ENCODE data around the gene ADNP. TPM values are rescaled to one million over a fixed set of nuclear protein-coding genes. Genes with fewer than 3 reads are reported as not detected.

The ADNP gene
- total and polyA plus RNA-seq, 2 of the 4 experiments (the other 2 are of a cell fraction): 23.3 to 24.8 TPM

- Histone ChIP-seq H3K56ac (ENCODE audit: extremely low read depth, insufficient read depth, low read length) (no peak overlapping the region), H2AK5ac (ENCODE audit: low read depth, low read length) (peak overlapping the region; percentile 67), H3K4me1 (ENCODE audit: control insufficient read depth, insufficient read depth, low read length) (peaks cover 10% of the 10 kb centered on the region), H3K27ac (ENCODE audit: insufficient read depth, low read length) (no peak overlapping the region; the same call in 1 of the 2 replicates), H3K4me2 (ENCODE audit: low read depth, low read length) (peak overlapping the region; percentile 89), H2AFZ (replicated peaks; ENCODE audit: low read length, poor library complexity) (peak overlapping the region; percentile 97), H3K79me1 (ENCODE audit: low read depth in 1 of 2, low read length in 2 of 2) (peaks cover 10 to 50% of the 10 kb centered on the region in 2 experiments; a peak in 3 of 4 replicates), H3K27me3 (ENCODE audit: control insufficient read depth, insufficient read depth, low read length) (no peaks in the 10 kb centered on the region), H3K18ac (ENCODE audit: low read depth, low read length) (no peak overlapping the region), H3K9me3 (ENCODE audit: control insufficient read depth, insufficient read depth, low read length) (no peaks in the 10 kb centered on the region), H2BK120ac (ENCODE audit: low read depth, low read length) (no peak overlapping the region), H2BK15ac (ENCODE audit: low read depth, low read length) (no peak overlapping the region), H3K4ac (ENCODE audit: low read depth, low read length) (0 out of 2 replicates have a peak overlapping the region, but pooled peaks have one; percentile 76), H4K20me1 (ENCODE audit: insufficient read depth, low read length) (peaks cover 26% of the 10 kb centered on the region), H4K5ac (ENCODE audit: low read depth, low read length) (peak overlapping the region; percentile 57; the same call in 1 of the 2 replicates), H4K91ac (ENCODE audit: insufficient read depth, low read depth, low read length) (no peak overlapping the region), H3K4me3 (ENCODE audit: insufficient read depth, low read depth, low read length) (peak overlapping the region; percentile 91), H4K8ac (ENCODE audit: low read depth in 2 of 2, low read length in 2 of 2) (peak overlapping the region; percentile 65 to 96; a peak in 3 of 4 replicates), H3K9me1 (ENCODE audit: insufficient read depth, low read length) (peaks cover 7% of the 10 kb centered on the region; the same call in 1 of the 2 replicates), H3K23ac (ENCODE audit: low read depth, low read length) (no peak overlapping the region), H2AK9ac (replicated peaks; ENCODE audit: low read depth, low read length, poor library complexity) (peak overlapping the region; percentile 80), H2BK20ac (ENCODE audit: low read depth, low read length) (no peak overlapping the region), H2BK5ac (ENCODE audit: low read depth, low read length, poor library complexity, severe bottlenecking) (no peak overlapping the region), H3K36me3 (ENCODE audit: control insufficient read depth, insufficient read depth, low read length) (peaks cover 2% of the 10 kb centered on the region), H3K14ac (replicated peaks; ENCODE audit: low read depth, low read length) (no peak overlapping the region), H3K9ac (ENCODE audit: low read depth, low read length) (0 out of 2 replicates have a peak overlapping the region, but pooled peaks have one; percentile 97)
- dilution Hi-C loops (cut with HindIII; ENCODE audit: low sequenced_read_pairs, unreplicated experiment) (no loop called here), in situ Hi-C loops (cut with MboI; ENCODE audit: low sequenced_read_pairs) (no loop called here), intact Hi-C loops (cut with micrococcal nuclease) (loop anchor here (2.0 kb wide), 2 partner anchors 21 to 165 kb away; partner anchors contain the start of gene BCAS4)
- BruUV-seq (replicated peaks): TSS peak; percentile 47
- CTCF ChIA-PET: no interaction called here
- WGBS, 2 experiments (ENCODE audit: extremely low coverage in 2 of 2, insufficient read length in 1 of 2): 70% methylated on average over 12 of the region's 25 CpGs; no CpG with 5 or more reads in 1 of the 2 experiments
- POLR2A ChIA-PET (ENCODE audit: unreplicated experiment): no interaction called here
- DNase-seq (no peak), ATAC-seq (ENCODE audit: low read depth) (no peak)
- TF ChIP-seq SMC3 (IDR thresholded peaks at IDR 0.05; ENCODE audit: low read depth, low read length) (no peak), CEBPB (IDR thresholded peaks at IDR 0.05; ENCODE audit: low read depth, low read length) (no peak), FOS (IDR thresholded peaks at IDR 0.05; ENCODE audit: low read depth, low read length) (no peak), MAFK (IDR thresholded peaks at IDR 0.05; ENCODE audit: low read depth, low read length) (no peak)
These were observed 28.4 kb upstream of the ADNP start for GRCh38 chr20:50959543-50960126.

Data from IMR-90 (cell line).